Activated CD8-positive, alpha-beta memory T cell treated with anti-CD3 and anti-CD28 coated beads, Interleukin-2, amount 10 ng/mL, durations not matched to agents 7 days and 5 days (primary cell): ENCODE results near the gene AGBL4. TPM values are rescaled to one million over a fixed set of nuclear protein-coding genes. Genes with fewer than 3 reads are reported as not detected.

Experiments
- ATAC-seq: fragments of 150-1000 bp; cut with Tn5 transposase; one replicate; pipeline ENCODE4 v1.10.0; 2021; ENCODE audit warnings: moderate library complexity
- CTCF ChIA-PET: fragments of 350-600 bp; sonication (Branson Sonifier 250); formaldehyde crosslinking; loops from one replicate; lab custom pipeline; 2021; ENCODE audit warnings: antibody characterized with exemption; lab: Charles Lee
- DNase-seq: peaks from one replicate; pipeline ENCODE4 v3.0.0-alpha.2; 2020
- H3K27ac Mint-ChIP-seq: one replicate; pipeline ENCODE4 v1.8.0; 2021; ENCODE audit warnings: mild to moderate bottlenecking, mixed read lengths
- H3K27me3 Mint-ChIP-seq: one replicate; pipeline ENCODE4 v1.8.0; 2021; ENCODE audit warnings: mixed read lengths
- H3K36me3 Mint-ChIP-seq: one replicate; pipeline ENCODE4 v1.8.0; 2021; ENCODE audit warnings: mild to moderate bottlenecking, mixed read lengths
- H3K4me1 Mint-ChIP-seq: one replicate; pipeline ENCODE4 v1.8.0; 2021; ENCODE audit warnings: mixed read lengths
- H3K4me3 Mint-ChIP-seq: one replicate; pipeline ENCODE4 v1.8.0; 2021; ENCODE audit warnings: mild to moderate bottlenecking, moderate library complexity, mixed read lengths
- H3K9me3 Mint-ChIP-seq: one replicate; pipeline ENCODE4 v1.8.0; 2022; ENCODE audit warnings: low read depth, mixed read lengths
- total RNA-seq, 2 experiments: library from RNA; stranded (reverse); gene quantifications; one replicate each; pipeline ENCODE4 v1.2.3, GENCODE V29; 2021

AGBL4 gene
- total RNA-seq, 2 experiments from 2014 or later = not detected

- Mint-ChIP-seq H3K36me3 (no peaks in the 10 kb centered on the region), H3K4me1 (no peaks in the 10 kb centered on the region), H3K27ac (no peak overlapping the region), H3K27me3 (no peaks in the 10 kb centered on the region), H3K9me3 (peaks cover 2% of the 10 kb centered on the region), H3K4me3 (no peak overlapping the region)
- ATAC-seq (no peak), DNase-seq (no peak)
- CTCF ChIA-PET = no interaction called here
Observed at GRCh38 chr1:49465486-49466185, 558.1 kb downstream of the AGBL4 start.

GRCh38 chr1:49448200-49448599 lies 575.6 kb downstream of the AGBL4 start:
- Mint-ChIP-seq H3K4me1 (no peaks in the 10 kb centered on the region), H3K27me3 (no peaks in the 10 kb centered on the region), H3K9me3 (no peaks in the 10 kb centered on the region), H3K36me3 (no peaks in the 10 kb centered on the region), H3K27ac (no peak overlapping the region), H3K4me3 (no peak overlapping the region)
- DNase-seq (no peak), ATAC-seq (no peak)
- CTCF ChIA-PET = no interaction called here

GRCh38 chr1:49436865-49437264 lies 586.9 kb downstream of the AGBL4 start:
- peaks cover 7% of the 10 kb centered on the region for H3K9me3 Mint-ChIP-seq
- H3K27me3 Mint-ChIP-seq = no peaks in the 10 kb centered on the region
- H3K4me3 Mint-ChIP-seq = no peak overlapping the region
- CTCF ChIA-PET = no interaction called here
- DNase-seq (no peak), ATAC-seq (no peak)
- H3K27ac Mint-ChIP-seq = no peak overlapping the region
- no peaks in the 10 kb centered on the region for H3K36me3 Mint-ChIP-seq
- no peaks in the 10 kb centered on the region for H3K4me1 Mint-ChIP-seq

GRCh38 chr1:49435291-49435690 lies 588.5 kb downstream of the AGBL4 start:
- CTCF ChIA-PET = interaction anchor here (0.8 kb wide), 1 partner anchor 9 kb away, joined by 3 read pairs; no protein-coding TSS in a partner anchor
- Mint-ChIP-seq H3K27me3 (no peaks in the 10 kb centered on the region), H3K4me3 (no peak overlapping the region), H3K4me1 (no peaks in the 10 kb centered on the region), H3K9me3 (peaks cover 7% of the 10 kb centered on the region), H3K36me3 (no peaks in the 10 kb centered on the region), H3K27ac (no peak overlapping the region)
- no peak for ATAC-seq
- DNase-seq = no peak

GRCh38 chr1:49424782-49425181 lies 599.0 kb downstream of the AGBL4 start:
- Mint-ChIP-seq H3K27ac (no peak overlapping the region), H3K9me3 (peaks cover 15% of the 10 kb centered on the region), H3K27me3 (no peaks in the 10 kb centered on the region), H3K36me3 (no peaks in the 10 kb centered on the region), H3K4me3 (no peak overlapping the region), H3K4me1 (no peaks in the 10 kb centered on the region)
- CTCF ChIA-PET = interaction anchor here (0.6 kb wide), 1 partner anchor 85 kb away, joined by 3 read pairs; no protein-coding TSS in a partner anchor
- no peak for ATAC-seq
- DNase-seq = no peak

- CTCF ChIA-PET = no interaction called here
- no peak for ATAC-seq
Observed at GRCh38 chr1:49416758-49417157, 607.0 kb downstream of the AGBL4 start.

GRCh38 chr1:49408346-49408745 lies 615.4 kb downstream of the AGBL4 start:
- CTCF ChIA-PET = no interaction called here
- Mint-ChIP-seq H3K4me1 (no peaks in the 10 kb centered on the region), H3K9me3 (peaks cover 4% of the 10 kb centered on the region), H3K27me3 (no peaks in the 10 kb centered on the region), H3K27ac (no peak overlapping the region), H3K4me3 (no peak overlapping the region), H3K36me3 (no peaks in the 10 kb centered on the region)
- ATAC-seq (no peak), DNase-seq (no peak)

More at GRCh38 chr1:49416758-49417157, 607.0 kb downstream of the AGBL4 start:
- Mint-ChIP-seq H3K27me3 (no peaks in the 10 kb centered on the region), H3K36me3 (no peaks in the 10 kb centered on the region), H3K9me3 (peaks cover 2% of the 10 kb centered on the region), H3K4me3 (no peak overlapping the region), H3K27ac (no peak overlapping the region), H3K4me1 (no peaks in the 10 kb centered on the region)
- no peak for DNase-seq

GRCh38 chr1:49397086-49397485 lies 626.7 kb downstream of the AGBL4 start:
- H3K27ac Mint-ChIP-seq = no peak overlapping the region
- H3K36me3 Mint-ChIP-seq = no peaks in the 10 kb centered on the region
- no peaks in the 10 kb centered on the region for H3K4me1 Mint-ChIP-seq
- CTCF ChIA-PET = no interaction called here
- ATAC-seq (no peak), DNase-seq (no peak)
- no peaks in the 10 kb centered on the region for H3K27me3 Mint-ChIP-seq
- no peak overlapping the region for H3K4me3 Mint-ChIP-seq
- H3K9me3 Mint-ChIP-seq = no peaks in the 10 kb centered on the region

- H3K27me3 Mint-ChIP-seq = no peaks in the 10 kb centered on the region
- CTCF ChIA-PET = no interaction called here
- no peaks in the 10 kb centered on the region for H3K9me3 Mint-ChIP-seq
- no peak overlapping the region for H3K27ac Mint-ChIP-seq
- DNase-seq (no peak), ATAC-seq (no peak)
- no peaks in the 10 kb centered on the region for H3K36me3 Mint-ChIP-seq
- no peak overlapping the region for H3K4me3 Mint-ChIP-seq
- H3K4me1 Mint-ChIP-seq = no peaks in the 10 kb centered on the region
Observed at GRCh38 chr1:49394200-49394599, 629.6 kb downstream of the AGBL4 start.

- H3K4me1 Mint-ChIP-seq = no peaks in the 10 kb centered on the region
- H3K9me3 Mint-ChIP-seq = peaks cover 1% of the 10 kb centered on the region
- H3K27ac Mint-ChIP-seq = no peak overlapping the region
- ATAC-seq (no peak), DNase-seq (no peak)
- no peaks in the 10 kb centered on the region for H3K36me3 Mint-ChIP-seq
- no peaks in the 10 kb centered on the region for H3K27me3 Mint-ChIP-seq
- H3K4me3 Mint-ChIP-seq = no peak overlapping the region
- CTCF ChIA-PET = no interaction called here
Observed at GRCh38 chr1:49389699-49390098, 634.1 kb downstream of the AGBL4 start.

GRCh38 chr1:49364676-49365075 lies 659.1 kb downstream of the AGBL4 start:
- Mint-ChIP-seq H3K9me3 (peaks cover 4% of the 10 kb centered on the region), H3K36me3 (no peaks in the 10 kb centered on the region), H3K4me1 (no peaks in the 10 kb centered on the region), H3K27me3 (no peaks in the 10 kb centered on the region), H3K4me3 (no peak overlapping the region), H3K27ac (no peak overlapping the region)
- CTCF ChIA-PET = no interaction called here
- ATAC-seq = no peak
- DNase-seq = no peak

- Mint-ChIP-seq H3K9me3 (peaks cover 6% of the 10 kb centered on the region), H3K27me3 (no peaks in the 10 kb centered on the region), H3K4me1 (no peaks in the 10 kb centered on the region), H3K4me3 (no peak overlapping the region), H3K27ac (no peak overlapping the region), H3K36me3 (no peaks in the 10 kb centered on the region)
- CTCF ChIA-PET = no interaction called here
- no peak for ATAC-seq
- no peak for DNase-seq
Observed at GRCh38 chr1:49363628-49364027, 660.1 kb downstream of the AGBL4 start.

GRCh38 chr1:49358036-49358435 lies 665.7 kb downstream of the AGBL4 start:
- no peaks in the 10 kb centered on the region for H3K4me1 Mint-ChIP-seq
- CTCF ChIA-PET = no interaction called here
- no peaks in the 10 kb centered on the region for H3K36me3 Mint-ChIP-seq
- no peaks in the 10 kb centered on the region for H3K27me3 Mint-ChIP-seq
- no peak overlapping the region for H3K27ac Mint-ChIP-seq
- no peak for DNase-seq
- no peak for ATAC-seq
- no peak overlapping the region for H3K4me3 Mint-ChIP-seq
- peaks cover 6% of the 10 kb centered on the region for H3K9me3 Mint-ChIP-seq

- CTCF ChIA-PET = no interaction called here
- H3K27ac Mint-ChIP-seq = no peak overlapping the region
- ATAC-seq (no peak), DNase-seq (no peak)
- no peaks in the 10 kb centered on the region for H3K4me1 Mint-ChIP-seq
- no peaks in the 10 kb centered on the region for H3K27me3 Mint-ChIP-seq
- no peak overlapping the region for H3K4me3 Mint-ChIP-seq
- no peaks in the 10 kb centered on the region for H3K36me3 Mint-ChIP-seq
- peaks cover 3% of the 10 kb centered on the region for H3K9me3 Mint-ChIP-seq
Observed at GRCh38 chr1:49356594-49356993, 667.2 kb downstream of the AGBL4 start.
